Stomach (tissue), 4 donors: ENCODE data around the gene PLEKHB2.

Experiments used
- CTCF ChIP-seq, 7 experiments: fragments of 450-650 bp in 4 of 7; fragments of 200-600 bp in 3 of 7; sonication (generic) in 3 of 7; IDR thresholded peaks; one replicate each; pipeline ENCODE4 v1.5.1; 2016 to 2019; ENCODE audit warnings: antibody characterized with exemption in 7 of 7, control low read depth in 2 of 7, mild to moderate bottlenecking in 1 of 7
- EP300 ChIP-seq: sonication (generic); formaldehyde crosslinking; IDR thresholded peaks from one replicate; pipeline ENCODE4 v1.6.1; 2017; ENCODE audit warnings: antibody characterized with exemption
- POLR2A ChIP-seq, 4 donors: fragments of 450-650 bp; IDR thresholded peaks; one replicate each; pipeline ENCODE4 v1.6.1; 2016; ENCODE audit warnings: antibody characterized with exemption in 4 of 4, control low read depth in 2 of 4, mild to moderate bottlenecking in 1 of 4, moderate library complexity in 1 of 4

DNA sequence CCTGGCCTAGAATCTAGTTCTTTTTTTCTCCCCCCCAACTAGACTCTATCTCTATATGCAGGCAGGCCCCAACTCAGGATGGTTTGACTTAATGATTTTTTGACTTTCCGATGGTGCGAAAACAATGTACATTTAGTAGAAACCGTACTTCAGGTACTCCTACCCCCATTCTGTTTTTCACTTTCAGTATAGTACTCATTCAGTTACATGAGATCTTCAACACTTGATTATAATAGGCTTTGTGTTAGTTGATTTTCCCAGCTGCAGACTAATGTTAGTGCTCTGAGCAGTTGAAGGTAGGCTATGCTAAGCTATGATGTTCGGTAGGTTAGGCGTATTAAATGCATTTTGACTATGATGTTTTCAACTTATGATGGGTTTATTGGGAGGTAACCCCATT lies 37.7 kb downstream of the PLEKHB2 start:
- TF ChIP-seq EP300 = no peak
- TF ChIP-seq POLR2A (IDR thresholded peaks at IDR 0.05) = no peak
- no peak for TF ChIP-seq CTCF (IDR thresholded peaks at IDR 0.05)
